Gastroesophageal sphincter (tissue), 2 donors: ENCODE measurements around the gene HSPA6.

Source experiments
- EP300 ChIP-seq: sonication (generic); formaldehyde crosslinking; IDR thresholded peaks from one replicate; pipeline ENCODE4 v1.6.1; 2017; ENCODE audit warnings: antibody characterized with exemption, mild to moderate bottlenecking
- POLR2A ChIP-seq, 2 donors: fragments of 450-650 bp; IDR thresholded peaks; one replicate each; pipeline ENCODE4 v1.6.1; 2017; ENCODE audit warnings: antibody characterized with exemption in 2 of 2, mild to moderate bottlenecking in 2 of 2, moderate library complexity in 1 of 2

DNA sequence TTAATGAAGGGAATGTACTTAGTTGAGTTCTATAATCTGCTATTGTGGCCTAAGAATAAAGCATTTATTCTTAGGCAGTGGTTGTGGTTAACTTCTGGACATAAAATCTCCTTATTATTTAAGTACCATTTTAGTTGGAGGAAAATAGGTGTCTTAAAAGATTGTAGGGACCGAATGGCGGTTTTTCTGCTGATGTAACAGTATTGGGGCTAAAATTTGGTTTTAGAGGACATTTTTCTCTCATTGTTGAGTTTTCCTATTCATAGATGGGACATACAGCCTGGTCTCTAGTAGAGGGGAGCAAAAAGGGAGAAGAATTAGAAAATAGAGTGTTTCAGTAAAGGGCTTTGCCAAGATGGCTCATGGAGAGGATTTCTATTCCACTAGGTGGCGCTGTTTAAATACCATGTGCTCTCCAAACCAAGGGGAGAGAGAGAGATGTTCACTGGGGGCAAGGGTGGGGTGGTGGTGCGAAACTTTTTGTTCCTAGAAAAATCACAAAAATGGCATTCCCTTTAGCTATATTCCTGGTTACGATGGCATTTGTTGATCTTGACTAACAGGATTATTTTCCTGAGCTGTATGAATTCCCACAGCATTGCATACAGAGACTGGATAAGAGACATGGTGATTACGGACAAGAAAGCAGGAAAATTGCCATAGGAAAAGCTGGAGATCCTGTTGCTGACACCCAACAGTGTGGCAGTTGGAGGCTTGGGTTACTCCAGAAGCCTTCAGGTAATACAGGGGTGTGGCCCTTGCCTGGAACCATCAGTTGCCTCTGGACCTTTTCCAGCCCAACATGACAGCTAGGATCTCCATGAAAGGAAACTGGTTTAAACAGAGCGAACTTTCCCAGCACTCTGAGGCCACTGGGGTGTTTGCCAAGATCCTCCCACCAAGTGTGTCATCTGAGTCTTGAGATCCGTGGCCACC is 37.3 kb upstream of the HSPA6 start:
- TF ChIP-seq EP300 (no peak), POLR2A (IDR thresholded peaks at IDR 0.05) (no peak)
